Uterus (tissue), 4 donors: ENCODE data around the gene NOXA1. TPM values are rescaled to one million over a fixed set of nuclear protein-coding genes. Genes with fewer than 3 reads are reported as not detected.

Experiments
- DNase-seq, 2 donors: peaks; one replicate each; pipeline ENCODE4 v3.0.0-alpha.2; 2019 to 2020
- H3K27ac ChIP-seq, 2 donors: fragments of 200-600 bp; sonication (generic); 1 replicate in 1 of 2; 2 replicates in 1 of 2; pipeline ENCODE4 v1.5.1; 2016 to 2018
- H3K27me3 ChIP-seq, 2 donors: fragments of 200-600 bp; sonication (generic); one replicate each; pipeline ENCODE4 v1.5.1; 2018 to 2019; ENCODE audit warnings: control low read depth in 1 of 2
- H3K36me3 ChIP-seq, 2 donors: fragments of 200-600 bp; sonication (generic); one replicate each; pipeline ENCODE4 v1.5.1; 2019; ENCODE audit warnings: control low read depth in 1 of 2
- H3K4me1 ChIP-seq, 2 donors: fragments of 200-600 bp; sonication (generic); one replicate each; pipeline ENCODE4 v1.5.1; 2018 to 2019; ENCODE audit warnings: control low read depth in 1 of 2
- H3K4me3 ChIP-seq, 2 donors: fragments of 200-600 bp; sonication (generic); 1 replicate in 1 of 2; 2 replicates in 1 of 2; pipeline ENCODE4 v1.5.1; 2018 to 2019; ENCODE audit warnings: mild to moderate bottlenecking in 1 of 2
- H3K9me3 ChIP-seq, 2 donors: fragments of 200-600 bp; sonication (generic); one replicate each; pipeline ENCODE4 v1.5.1; 2019; ENCODE audit warnings: control low read depth in 1 of 2
- POLR2A ChIP-seq, 2 donors: fragments of 450-650 bp; IDR thresholded peaks; one replicate each; pipeline ENCODE4 v1.6.1; 2016; ENCODE audit warnings: antibody characterized with exemption in 2 of 2, mild to moderate bottlenecking in 1 of 2, moderate library complexity in 1 of 2
- intact Hi-C: fragments of 100-400 bp; cut with DNase I; formaldehyde crosslinking; loops from one replicate; pipeline ENCODE4 v1.15.1; 2023; ENCODE audit warnings: low total_unique reads
- total RNA-seq, 4 donors: library from RNA; depleted of rRNA in 3 of 4; stranded (reverse); fragments of >200 nt in 3 of 4; gene quantifications; one replicate each; pipeline versions ENCODE4 v1.1.0 to v1.2.4, GENCODE V29; 2014 to 2023
- TF ChIP-seq, protein P1 (sequence below), 4 experiments: fragments of 200-600 bp in 2 of 4; fragments of 450-650 bp in 2 of 4; sonication (generic) in 2 of 4; IDR thresholded peaks; one replicate each; pipeline ENCODE4 v1.5.1; 2016 to 2019; ENCODE audit warnings: antibody characterized with exemption in 4 of 4, mild to moderate bottlenecking in 2 of 4, moderate library complexity in 1 of 4
- donor health status: DM: yes; HTN: yes; CAD: no.

Gene NOXA1
- total RNA-seq, 4 donors from 2014 or later = 0.29 to 13.3 (median 3.4) TPM

DNA sequence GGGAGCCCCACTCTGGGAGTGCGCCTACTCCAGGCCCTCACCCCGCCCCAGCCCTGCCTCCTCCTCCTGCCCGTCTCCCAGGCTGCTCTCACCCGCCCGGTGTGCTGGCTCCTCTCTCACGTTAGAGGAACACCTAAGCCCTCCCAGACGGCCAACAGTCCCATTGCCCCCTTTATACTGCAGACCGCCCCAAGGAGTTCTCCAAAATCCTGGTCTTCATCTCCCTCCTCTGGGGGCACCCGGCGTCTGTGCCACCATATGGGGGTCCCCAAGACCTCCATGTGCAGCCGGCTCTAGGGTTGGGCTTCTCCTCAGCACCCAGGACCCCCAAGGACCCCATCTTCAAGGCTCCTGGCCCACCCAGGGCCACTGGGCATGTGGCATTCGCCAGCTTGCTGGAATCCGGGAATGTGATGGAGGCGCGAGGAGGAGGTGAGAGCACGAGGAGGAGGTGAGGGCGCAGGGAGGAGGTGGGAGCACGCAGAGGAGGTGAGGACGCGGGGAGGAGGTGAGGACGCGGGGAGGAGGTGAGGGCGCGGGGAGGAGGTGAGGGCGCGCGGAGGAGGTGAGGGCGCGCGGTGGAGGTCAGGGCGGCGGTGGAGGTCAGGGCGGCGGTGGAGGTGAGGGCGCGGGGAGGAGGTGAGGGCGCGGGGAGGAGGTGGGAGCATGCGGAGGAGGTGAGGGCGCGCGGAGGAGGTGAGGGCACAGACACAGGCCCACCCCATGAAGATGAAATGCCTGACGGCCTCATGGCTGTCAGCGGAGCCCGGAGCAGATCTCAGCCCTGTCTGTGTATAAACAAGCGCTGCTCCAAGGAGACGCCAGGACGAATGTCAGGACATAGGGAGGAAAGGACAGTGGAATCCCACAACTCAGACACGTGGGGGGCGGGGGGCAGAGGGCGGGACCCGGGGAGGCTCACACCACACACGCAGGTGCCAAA, 41.4 kb upstream of the NOXA1 start:
- intact Hi-C loops = no loop called here
- Histone ChIP-seq H3K9me3 (no peaks in the 10 kb centered on the region), H3K27me3 (no peaks in the 10 kb centered on the region), H3K4me3 (no peak overlapping the region), H3K4me1 (no peaks in the 10 kb centered on the region), H3K36me3 (no peaks in the 10 kb centered on the region), H3K27ac (no peak overlapping the region)
- no peak for DNase-seq
- no peak for TF ChIP-seq POLR2A (IDR thresholded peaks at IDR 0.05)
- TF ChIP-seq, protein P1, sequence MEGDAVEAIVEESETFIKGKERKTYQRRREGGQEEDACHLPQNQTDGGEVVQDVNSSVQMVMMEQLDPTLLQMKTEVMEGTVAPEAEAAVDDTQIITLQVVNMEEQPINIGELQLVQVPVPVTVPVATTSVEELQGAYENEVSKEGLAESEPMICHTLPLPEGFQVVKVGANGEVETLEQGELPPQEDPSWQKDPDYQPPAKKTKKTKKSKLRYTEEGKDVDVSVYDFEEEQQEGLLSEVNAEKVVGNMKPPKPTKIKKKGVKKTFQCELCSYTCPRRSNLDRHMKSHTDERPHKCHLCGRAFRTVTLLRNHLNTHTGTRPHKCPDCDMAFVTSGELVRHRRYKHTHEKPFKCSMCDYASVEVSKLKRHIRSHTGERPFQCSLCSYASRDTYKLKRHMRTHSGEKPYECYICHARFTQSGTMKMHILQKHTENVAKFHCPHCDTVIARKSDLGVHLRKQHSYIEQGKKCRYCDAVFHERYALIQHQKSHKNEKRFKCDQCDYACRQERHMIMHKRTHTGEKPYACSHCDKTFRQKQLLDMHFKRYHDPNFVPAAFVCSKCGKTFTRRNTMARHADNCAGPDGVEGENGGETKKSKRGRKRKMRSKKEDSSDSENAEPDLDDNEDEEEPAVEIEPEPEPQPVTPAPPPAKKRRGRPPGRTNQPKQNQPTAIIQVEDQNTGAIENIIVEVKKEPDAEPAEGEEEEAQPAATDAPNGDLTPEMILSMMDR (IDR thresholded peaks at IDR 0.05) = no peak

DNA sequence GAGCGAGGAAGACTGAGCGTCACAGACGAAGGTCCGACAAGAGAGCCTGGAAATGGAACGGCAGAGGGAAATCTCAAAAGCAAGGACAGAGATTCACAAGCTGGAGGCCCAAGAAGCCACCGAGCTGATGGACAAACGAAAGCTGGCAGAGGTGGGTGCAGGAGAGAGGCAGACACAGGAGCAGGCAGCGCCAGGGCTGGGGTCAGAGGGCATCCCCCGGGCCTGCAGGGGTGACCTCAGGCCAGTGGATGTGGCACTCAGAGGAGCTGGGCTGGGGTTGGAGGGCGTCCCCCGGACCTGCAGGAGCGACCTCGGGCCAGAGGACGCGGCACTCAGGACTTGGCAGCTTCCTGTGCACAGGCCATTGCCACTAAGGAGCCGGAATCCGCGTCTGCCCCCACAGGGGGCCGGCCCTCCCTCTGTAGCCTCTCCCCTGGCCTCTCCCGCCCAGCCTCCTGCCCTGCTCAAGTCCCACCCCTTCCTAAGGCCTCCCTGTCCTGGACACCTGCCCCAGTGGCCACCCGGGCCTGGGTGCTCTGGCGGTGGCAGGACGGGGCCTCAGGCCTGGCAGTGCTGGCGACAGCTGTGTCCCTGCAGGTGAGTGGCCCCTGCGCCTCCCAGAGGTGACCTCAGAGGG, 40.6 kb upstream of the NOXA1 start:
- H3K9me3 ChIP-seq = no peaks in the 10 kb centered on the region
- intact Hi-C loops = no loop called here
- no peak for DNase-seq

GRCh38 chr9:137383081-137383783, 40.0 kb upstream of the NOXA1 start:
- no peak for TF ChIP-seq POLR2A (IDR thresholded peaks at IDR 0.05)
- TF ChIP-seq, protein P1 (IDR thresholded peaks at IDR 0.05) = no peak
- no peak for DNase-seq
- no peak overlapping the region for H3K27ac ChIP-seq
- no peaks in the 10 kb centered on the region for H3K27me3 ChIP-seq
- H3K4me1 ChIP-seq = no peaks in the 10 kb centered on the region
- no peaks in the 10 kb centered on the region for H3K9me3 ChIP-seq
- no peaks in the 10 kb centered on the region for H3K36me3 ChIP-seq
- intact Hi-C loops = no loop called here
- H3K4me3 ChIP-seq = no peak overlapping the region

More for the DNA sequence above, 40.6 kb upstream of the NOXA1 start:
- Histone ChIP-seq H3K36me3 (no peaks in the 10 kb centered on the region), H3K27ac (no peak overlapping the region), H3K4me3 (no peak overlapping the region), H3K27me3 (no peaks in the 10 kb centered on the region), H3K4me1 (no peaks in the 10 kb centered on the region)
- TF ChIP-seq, protein P1 (IDR thresholded peaks at IDR 0.05) = no peak
- TF ChIP-seq POLR2A (IDR thresholded peaks at IDR 0.05) = no peak

DNA sequence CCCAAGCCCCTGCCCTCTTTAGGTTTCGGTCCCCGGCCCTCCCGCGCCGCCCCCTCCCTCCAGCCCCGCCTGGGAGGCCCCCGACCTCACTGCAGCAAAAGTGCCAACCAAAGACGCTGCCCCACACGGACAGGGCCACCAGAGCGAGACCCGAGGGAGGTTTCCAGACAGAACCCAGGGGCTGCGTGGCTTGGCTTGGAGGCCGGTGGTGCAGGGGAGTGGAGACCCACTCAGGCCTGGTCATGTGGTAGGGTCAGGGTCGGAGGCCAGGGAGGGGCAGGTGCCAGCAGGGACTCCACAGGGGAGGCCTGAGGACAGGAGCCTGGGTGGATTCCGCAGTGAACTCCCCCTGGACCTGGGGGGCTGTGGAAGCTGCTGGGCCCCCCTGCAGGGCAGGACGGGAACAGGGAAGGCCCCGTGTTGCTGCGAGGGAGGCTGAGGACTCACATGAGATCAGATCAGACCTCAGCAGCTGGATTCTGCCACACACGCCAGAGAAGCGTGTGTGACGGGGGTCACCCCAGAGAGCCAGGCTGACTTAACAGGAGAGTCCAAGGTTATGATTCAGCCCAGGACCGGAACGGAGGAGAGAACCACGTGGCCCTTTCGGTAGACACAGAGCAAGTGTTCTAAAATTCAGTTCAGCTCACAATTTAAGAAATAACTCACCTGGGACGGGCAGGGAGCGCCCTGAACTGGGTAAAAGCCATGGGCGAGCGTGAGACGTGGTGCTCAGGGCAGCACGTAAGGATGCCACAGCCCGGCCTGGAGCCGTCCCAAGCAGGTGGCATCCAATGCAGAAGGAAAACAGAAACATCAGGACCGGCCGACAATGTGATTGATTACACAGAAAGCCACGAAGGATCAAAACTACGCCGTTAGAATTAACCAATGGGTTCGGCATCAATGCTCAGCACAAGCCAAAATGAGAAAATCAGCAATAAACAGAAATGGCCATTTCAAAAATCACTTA, 39.1 kb upstream of the NOXA1 start:
- intact Hi-C loops = no loop called here

More for the DNA sequence above, 39.1 kb upstream of the NOXA1 start:
- Histone ChIP-seq H3K36me3 (no peaks in the 10 kb centered on the region), H3K4me3 (no peak overlapping the region), H3K27me3 (no peaks in the 10 kb centered on the region), H3K27ac (no peak overlapping the region), H3K9me3 (no peaks in the 10 kb centered on the region), H3K4me1 (no peaks in the 10 kb centered on the region)
- no peak for TF ChIP-seq POLR2A (IDR thresholded peaks at IDR 0.05)
- TF ChIP-seq, protein P1 (IDR thresholded peaks at IDR 0.05) = no peak
- DNase-seq = no peak
